SKM-1 (cell line): Measurements from ENCODE around the gene RBM33.

Experiments used
- DNase-seq: peaks from one replicate; lab custom pipeline; 2025; ENCODE audit not compliant: unreplicated experiment; lab: John Stamatoyannopoulos, UW

RBM33 gene

DNA sequence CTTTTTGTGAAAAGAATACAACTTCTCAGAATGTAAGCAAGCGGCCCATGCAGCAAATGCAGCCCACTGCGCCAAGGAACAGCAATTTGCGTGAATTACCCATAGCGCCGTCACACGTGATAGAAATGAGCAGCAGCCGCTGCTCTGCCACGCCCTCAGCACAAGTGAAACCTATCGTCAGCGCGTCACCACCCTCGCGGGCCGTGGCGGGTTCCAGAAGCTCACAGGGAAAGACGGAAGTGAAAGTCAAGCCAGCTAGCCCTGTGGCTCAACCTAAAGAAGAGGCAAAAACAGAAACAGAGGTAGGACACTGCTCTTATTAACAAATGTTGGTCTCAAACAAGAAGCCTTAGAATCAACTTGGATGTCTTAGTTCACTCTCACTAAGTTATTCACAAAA lies 97.3 kb downstream of the RBM33 start:
- DNase-seq = no peak

DNA sequence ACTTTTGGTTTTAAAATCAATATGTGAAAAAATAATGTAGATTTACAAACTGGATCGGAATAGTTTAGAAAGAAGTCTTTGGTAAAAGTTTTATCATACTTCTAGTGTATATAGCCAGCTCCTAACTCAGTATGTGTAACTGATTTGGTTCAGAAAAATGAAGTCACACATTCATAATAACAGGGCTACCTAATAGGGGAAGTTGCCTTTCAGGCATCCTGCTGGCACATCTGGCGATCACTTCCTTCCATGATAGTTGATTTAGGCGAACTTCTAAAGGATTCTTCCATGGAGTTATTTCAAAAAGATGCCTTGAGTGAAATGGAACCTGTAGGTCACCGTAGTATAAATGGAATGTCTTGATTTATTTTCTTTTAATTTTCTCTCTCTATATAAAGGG lies 98.7 kb downstream of the RBM33 start:
- no peak for DNase-seq

DNA sequence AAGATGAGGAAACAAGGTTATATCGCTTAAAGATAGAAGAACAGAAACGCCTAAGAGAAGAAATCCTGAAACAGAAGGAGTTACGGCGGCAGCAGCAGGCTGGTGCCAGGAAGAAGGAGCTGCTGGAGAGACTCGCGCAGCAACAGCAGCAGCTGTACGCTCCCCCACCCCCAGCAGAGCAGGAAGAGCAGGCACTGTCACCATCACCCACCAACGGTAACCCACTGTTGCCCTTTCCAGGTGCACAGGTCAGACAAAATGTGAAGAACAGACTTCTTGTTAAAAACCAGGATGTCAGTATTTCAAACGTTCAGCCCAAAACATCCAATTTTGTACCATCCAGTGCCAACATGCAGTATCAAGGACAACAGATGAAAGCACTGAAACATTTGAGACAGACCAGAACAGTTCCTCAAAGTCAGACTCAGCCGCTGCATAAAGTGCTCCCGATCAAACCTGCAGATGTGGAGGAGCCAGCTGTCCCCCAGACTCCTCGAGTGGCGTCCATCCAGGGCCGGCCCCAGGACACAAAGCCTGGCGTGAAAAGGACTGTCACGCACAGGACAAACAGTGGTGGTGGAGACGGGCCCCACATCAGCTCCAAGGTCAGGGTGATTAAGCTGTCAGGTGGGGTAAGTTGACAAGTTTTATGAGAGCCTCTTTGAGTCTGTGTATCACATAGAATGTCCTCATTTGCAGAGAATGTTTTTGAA lies 100.7 kb downstream of the RBM33 start:
- no peak for DNase-seq

DNA sequence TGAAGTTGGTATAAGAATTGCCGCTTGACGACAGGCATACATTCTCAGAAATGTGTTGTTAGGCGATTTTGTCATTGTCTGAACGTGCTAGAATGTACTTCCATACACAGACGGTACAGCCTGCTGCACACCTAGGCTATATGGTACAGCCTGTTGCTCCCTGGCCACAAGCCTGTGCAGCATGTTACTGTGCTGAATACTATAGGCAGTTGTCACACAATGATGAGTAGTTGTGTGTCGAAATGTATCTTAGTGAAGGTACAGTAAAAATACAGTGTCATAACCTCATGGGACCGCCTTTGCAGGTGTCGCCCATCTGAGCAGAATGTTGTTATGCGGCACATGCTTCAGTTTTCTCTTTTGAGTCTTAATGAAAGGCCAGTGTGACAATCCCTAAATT lies 101.3 kb downstream of the RBM33 start:
- DNase-seq = no peak

DNA sequence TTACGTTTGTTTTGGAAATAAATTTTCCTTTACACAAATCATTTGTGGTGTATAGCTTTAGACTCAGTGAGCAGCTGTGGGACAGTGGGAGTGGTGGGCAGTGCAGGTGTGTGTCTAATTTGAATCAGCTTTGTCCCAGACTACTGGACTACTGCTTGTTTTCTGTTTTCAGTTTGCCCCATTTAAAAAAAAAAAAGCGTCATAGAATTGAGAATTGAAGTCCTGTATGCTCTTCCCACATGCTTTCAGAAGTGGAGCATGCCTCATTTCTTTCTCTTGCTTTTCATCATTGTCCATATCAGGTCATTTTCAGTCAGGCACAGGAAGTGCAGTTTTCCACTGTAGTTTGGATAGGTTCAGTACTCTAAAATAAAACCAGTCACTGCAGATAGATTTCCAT lies 101.7 kb downstream of the RBM33 start:
- no peak for DNase-seq

GRCh38 chr7:155747209-155747608 lies 102.7 kb downstream of the RBM33 start:
- no peak for DNase-seq

- DNase-seq = no peak
Observed at GRCh38 chr7:155749578-155749977, 105.1 kb downstream of the RBM33 start.

- no peak for DNase-seq
Observed at GRCh38 chr7:155750255-155751125, 106.0 kb downstream of the RBM33 start.

GRCh38 chr7:155751409-155751808 lies 106.9 kb downstream of the RBM33 start:
- DNase-seq = no peak

GRCh38 chr7:155752756-155753445 lies 108.4 kb downstream of the RBM33 start:
- DNase-seq = no peak

DNA sequence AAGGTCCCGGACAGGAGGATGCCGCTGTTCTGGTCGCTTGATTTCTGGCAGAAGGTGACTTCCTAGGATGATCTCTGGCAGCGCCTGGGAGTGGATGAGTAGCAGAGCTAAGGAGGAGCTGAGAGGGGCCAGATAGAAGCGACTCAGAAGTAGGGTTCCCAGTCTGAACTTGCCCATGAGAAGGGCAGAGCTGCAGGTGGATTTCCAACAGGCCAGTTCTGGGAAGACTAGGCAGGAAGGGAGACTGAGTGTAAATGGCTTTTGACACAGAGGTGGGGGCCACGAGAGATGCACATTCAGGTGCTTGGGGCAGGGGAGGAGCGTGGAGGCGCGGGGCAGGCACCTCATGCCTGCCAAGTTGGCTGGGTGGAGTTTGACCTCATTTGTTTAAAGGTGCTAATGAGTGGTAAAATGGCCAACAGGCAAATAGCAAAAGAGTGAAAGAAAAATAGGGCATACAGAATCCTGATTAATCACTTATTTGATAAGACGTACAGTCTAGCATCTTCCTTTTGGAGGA lies 109.0 kb downstream of the RBM33 start:
- DNase-seq = no peak

DNA sequence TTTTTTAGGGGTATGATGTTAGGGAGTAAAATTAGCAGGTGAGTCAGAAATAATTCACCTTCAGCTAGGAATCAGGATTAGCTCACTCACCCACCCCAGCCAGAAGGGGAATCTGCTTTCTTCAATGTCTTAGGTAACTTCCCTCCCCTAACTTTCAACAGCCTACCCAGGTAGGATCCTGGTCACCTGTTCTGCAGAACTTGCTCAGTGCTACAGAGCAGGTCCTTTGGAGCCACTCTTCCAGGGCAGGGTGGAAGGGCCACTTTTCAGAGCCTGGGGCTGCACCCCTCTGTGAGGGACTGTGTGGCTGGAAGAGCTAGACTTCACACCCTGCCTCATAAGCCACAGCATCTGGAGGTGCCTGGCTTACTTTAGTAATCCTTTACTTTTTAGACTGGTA lies 109.7 kb downstream of the RBM33 start:
- DNase-seq = no peak

DNA sequence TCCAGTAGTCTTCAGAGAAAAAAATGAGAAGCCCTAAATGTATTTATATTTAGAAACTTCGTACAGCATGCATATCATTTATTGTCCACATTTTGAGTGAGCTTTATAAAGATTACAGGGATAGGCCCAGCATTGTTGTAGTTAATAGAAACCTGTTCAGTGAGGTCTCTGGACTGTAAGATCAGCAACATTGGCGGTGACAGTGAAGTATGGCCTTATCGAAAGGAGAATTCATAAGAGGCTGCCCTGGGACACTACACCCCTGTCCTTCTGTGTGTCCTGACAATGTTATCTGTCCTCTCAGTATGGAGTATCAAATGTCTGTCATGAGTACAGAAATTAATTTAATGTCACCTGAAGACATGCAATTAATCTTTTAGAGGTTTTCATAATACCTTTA lies 110.6 kb downstream of the RBM33 start:
- DNase-seq = no peak

DNA sequence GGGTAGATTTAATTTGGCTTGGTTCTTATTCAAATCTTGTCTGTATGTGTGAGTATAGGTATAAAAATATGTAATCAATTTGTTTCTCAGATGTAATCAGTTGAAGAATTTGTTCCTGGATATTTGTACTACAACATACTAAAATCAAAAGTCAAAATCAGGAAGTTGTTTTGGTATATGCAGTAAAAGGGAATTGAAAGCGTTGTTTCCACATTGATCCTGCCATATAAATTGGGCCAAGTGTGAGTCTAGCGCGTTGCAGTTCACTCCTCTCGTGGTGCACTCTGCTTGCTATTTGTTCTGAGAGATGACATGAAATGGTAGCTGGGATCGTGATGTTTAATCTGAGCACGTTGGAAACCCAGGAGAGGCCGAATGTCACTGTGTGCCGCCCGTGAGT lies 111.9 kb downstream of the RBM33 start:
- no peak for DNase-seq

- no peak for DNase-seq
Observed at GRCh38 chr7:155758348-155758747, 113.9 kb downstream of the RBM33 start.

DNA sequence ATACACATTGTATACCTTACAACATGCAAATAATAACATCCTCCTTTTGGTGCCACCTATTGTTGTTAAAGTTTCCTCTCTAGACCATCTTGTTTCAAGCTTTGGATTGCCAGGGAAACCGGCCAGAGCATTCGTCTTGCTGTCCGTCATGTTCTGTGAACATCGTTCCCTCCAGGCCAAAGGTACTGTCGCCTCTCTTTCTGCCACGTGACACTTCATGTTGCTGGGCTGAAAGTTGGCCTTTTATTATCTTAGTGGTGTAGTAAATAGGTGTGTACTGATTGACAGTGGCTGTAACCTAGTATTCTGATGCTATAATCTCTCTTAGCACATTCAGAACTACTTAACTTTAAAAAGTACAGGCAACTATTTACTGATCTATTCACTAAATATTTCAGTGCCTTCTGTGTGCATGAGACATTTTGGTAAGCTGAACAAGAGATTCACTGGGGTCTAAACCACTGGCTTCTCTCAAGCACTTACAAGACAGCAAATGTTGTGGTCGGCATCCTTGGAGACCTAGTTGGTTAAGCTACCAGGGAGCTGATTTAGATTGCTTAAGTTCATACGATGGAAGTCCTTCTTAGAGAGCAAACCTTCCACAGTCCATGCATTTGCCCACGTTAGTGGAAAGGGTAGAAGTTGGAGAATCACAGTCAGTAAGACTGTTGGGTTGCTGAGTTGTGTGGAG lies 115.4 kb downstream of the RBM33 start:
- DNase-seq = no peak

DNA sequence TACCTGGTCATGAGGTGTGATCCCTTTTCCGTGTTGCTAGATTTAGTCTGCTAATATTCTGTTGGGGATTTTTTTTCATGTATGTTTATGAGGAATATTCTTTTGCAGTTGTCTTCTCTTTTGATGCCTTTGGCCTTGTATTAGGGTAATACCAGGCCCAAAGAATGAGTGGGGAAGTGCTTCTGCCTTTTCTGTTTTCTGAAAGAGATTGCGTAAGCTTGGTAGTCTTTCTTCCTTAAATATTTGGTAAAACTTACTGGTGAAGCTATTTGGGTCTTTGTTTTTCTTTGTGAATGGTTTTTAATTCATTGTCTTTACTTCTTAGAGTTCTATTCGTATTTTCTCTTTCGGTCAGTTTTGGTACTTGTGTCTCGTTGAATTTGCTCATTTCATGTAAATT lies 116.7 kb downstream of the RBM33 start:
- no peak for DNase-seq

GRCh38 chr7:155762036-155762435 lies 117.6 kb downstream of the RBM33 start:
- DNase-seq = no peak

- no peak for DNase-seq
Observed at GRCh38 chr7:155762655-155763054, 118.2 kb downstream of the RBM33 start.

DNA sequence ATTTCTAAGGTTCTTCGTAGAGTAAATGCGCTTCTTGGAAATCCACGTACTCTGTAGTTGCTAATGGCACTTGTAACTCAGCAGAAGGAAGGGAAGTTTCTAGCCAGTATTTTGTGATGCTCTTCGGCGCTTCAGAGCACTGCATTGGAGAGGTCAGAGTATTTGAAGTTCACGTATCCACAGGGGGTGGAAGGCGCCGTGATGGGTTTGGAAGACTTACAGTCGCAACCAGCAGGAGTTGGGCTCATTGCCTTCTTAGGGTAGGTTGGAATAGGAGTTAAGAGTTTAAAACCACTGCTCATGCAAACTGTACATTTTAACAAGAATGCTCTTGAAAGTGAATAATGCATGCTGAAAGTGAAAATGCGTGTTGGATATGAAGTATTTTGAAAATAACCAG lies 118.7 kb downstream of the RBM33 start:
- no peak for DNase-seq
